ENCODE results near the gene MOGAT2. TPM values are rescaled to one million over a fixed set of nuclear protein-coding genes. Genes with fewer than 3 reads are reported as not detected.

MOGAT2 gene
- total RNA-seq, 1 donor from 2014 or later = 0.52 TPM

DNA sequence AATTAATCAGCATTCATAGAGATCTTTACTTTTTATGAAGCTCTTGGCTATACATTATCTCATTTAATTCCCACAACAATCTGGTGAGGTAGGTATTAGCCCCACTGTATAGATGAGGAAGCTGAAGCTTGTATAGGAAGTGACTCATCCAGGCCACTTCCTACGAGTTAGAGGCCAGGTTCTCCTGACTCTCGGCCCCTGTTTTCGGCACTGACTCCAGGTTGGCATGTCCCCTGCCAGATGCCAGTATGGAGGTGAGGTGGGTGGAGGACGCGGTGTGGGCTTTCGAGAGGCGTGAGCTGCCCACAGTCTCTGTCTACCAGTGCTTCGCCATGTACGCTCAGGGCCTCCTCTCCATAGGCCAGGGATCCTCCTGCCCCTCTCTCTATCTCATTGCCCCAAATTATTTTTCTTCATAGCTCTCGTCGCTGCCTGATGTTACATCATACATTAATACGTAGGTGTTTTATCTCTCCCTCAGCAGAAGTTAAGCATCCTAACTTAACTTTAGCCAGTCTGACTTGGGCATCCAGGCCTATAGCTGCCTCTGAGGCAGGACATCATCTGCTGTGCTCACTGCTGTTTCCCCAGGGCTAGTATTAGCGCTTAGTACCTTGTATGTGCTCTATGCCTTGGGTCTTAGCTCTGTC, 59.9 kb downstream of the MOGAT2 start:
- Histone ChIP-seq H3K4me1 (ENCODE audit: control insufficient read depth in 3 of 3, insufficient read depth in 3 of 3, low read length in 3 of 3) (no peaks in the 10 kb centered on the region), H3K9me3 (ENCODE audit: control insufficient read depth in 3 of 3, low read length in 3 of 3) (no peaks in the 10 kb centered on the region), H3K9ac (ENCODE audit: low read depth in 1 of 3, low read length in 3 of 3) (no peak overlapping the region), H3K27me3 (ENCODE audit: control insufficient read depth in 3 of 3, insufficient read depth in 3 of 3, low read length in 3 of 3) (no peaks in the 10 kb centered on the region), H3K27ac (ENCODE audit: low read depth, low read length) (no peak overlapping the region), H3K4me3 (ENCODE audit: low read length in 3 of 3) (no peak overlapping the region), H3K36me3 (ENCODE audit: control insufficient read depth in 3 of 3, insufficient read depth in 3 of 3, low read length in 3 of 3) (no peaks in the 10 kb centered on the region)

DNA sequence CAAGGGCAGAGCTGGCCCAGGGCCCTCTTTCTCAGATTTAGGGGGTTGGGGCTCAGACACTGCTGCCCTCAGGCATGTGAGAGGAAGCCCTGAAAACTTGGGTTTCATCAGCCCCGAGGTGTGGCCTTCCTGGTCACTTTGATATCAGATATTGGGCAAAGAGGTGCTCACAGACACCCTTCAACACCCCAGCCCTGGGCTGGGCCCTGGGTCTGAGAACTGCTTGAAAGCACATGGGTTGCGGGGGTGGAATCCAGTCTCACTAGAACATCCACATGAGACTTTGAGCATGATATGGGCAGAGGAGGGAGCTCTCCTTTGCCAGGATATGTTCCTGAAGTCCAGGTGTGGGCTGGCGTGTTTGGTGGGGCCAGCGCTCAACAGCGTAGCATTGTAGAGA, 61.3 kb downstream of the MOGAT2 start:
- Histone ChIP-seq H3K4me3 (ENCODE audit: low read length in 3 of 3) (no peak overlapping the region), H3K27me3 (ENCODE audit: control insufficient read depth in 3 of 3, insufficient read depth in 3 of 3, low read length in 3 of 3) (no peaks in the 10 kb centered on the region), H3K9ac (ENCODE audit: low read depth in 1 of 3, low read length in 3 of 3) (no peak overlapping the region), H3K4me1 (ENCODE audit: control insufficient read depth in 3 of 3, insufficient read depth in 3 of 3, low read length in 3 of 3) (no peaks in the 10 kb centered on the region), H3K27ac (ENCODE audit: low read depth, low read length) (no peak overlapping the region), H3K9me3 (ENCODE audit: control insufficient read depth in 3 of 3, low read length in 3 of 3) (no peaks in the 10 kb centered on the region), H3K36me3 (ENCODE audit: control insufficient read depth in 3 of 3, insufficient read depth in 3 of 3, low read length in 3 of 3) (no peaks in the 10 kb centered on the region)

DNA sequence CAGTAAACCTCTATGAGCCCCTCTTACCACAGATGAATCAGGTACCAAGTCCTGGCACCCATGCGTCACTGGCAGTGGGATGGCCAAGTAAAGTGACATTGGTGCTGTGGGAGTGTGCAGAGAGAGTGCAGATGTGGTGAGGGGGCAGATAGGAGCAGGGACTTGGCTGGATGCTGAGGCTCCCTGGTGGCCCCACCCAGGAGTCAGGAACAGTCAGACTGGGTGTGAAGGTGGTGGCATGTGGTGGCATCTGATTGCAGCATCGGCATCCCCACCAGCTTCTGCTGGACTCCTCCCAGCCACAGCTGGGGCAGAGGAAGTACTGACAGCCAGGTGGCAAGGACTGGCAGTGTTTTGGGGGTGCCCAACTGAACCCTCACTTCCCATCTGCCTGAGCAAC, 62.3 kb downstream of the MOGAT2 start:
- Histone ChIP-seq H3K4me1 (ENCODE audit: control insufficient read depth in 3 of 3, insufficient read depth in 3 of 3, low read length in 3 of 3) (no peaks in the 10 kb centered on the region), H3K9me3 (ENCODE audit: control insufficient read depth in 3 of 3, low read length in 3 of 3) (no peaks in the 10 kb centered on the region), H3K9ac (ENCODE audit: low read depth in 1 of 3, low read length in 3 of 3) (no peak overlapping the region), H3K36me3 (ENCODE audit: control insufficient read depth in 3 of 3, insufficient read depth in 3 of 3, low read length in 3 of 3) (no peaks in the 10 kb centered on the region), H3K27ac (ENCODE audit: low read depth, low read length) (no peak overlapping the region), H3K27me3 (ENCODE audit: control insufficient read depth in 3 of 3, insufficient read depth in 3 of 3, low read length in 3 of 3) (no peaks in the 10 kb centered on the region), H3K4me3 (ENCODE audit: low read length in 3 of 3) (no peak overlapping the region)

DNA sequence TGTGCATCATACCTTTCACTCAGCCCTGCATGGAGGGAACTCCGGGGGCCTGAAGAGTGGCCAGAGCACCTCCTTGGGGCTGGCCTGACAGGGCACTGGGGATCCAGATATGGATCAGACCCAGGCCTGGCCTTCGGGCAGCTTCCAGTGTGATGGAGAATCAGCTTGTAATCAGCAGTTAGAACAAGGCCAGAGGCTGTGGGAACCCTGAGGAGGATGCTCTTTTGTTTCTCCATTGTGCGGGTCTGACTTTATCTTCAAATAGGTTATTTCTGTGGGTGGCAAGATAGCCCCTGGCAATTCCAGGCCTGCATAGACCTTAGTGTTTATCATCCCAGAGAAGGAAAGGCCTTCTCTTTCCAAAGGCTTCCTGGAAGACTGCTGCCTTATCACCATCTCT, 63.2 kb downstream of the MOGAT2 start:
- Histone ChIP-seq H3K4me3 (ENCODE audit: low read length in 3 of 3) (no peak overlapping the region), H3K4me1 (ENCODE audit: control insufficient read depth in 3 of 3, insufficient read depth in 3 of 3, low read length in 3 of 3) (no peaks in the 10 kb centered on the region), H3K9me3 (ENCODE audit: control insufficient read depth in 3 of 3, low read length in 3 of 3) (no peaks in the 10 kb centered on the region), H3K9ac (ENCODE audit: low read depth in 1 of 3, low read length in 3 of 3) (no peak overlapping the region), H3K36me3 (ENCODE audit: control insufficient read depth in 3 of 3, insufficient read depth in 3 of 3, low read length in 3 of 3) (no peaks in the 10 kb centered on the region), H3K27me3 (ENCODE audit: control insufficient read depth in 3 of 3, insufficient read depth in 3 of 3, low read length in 3 of 3) (no peaks in the 10 kb centered on the region), H3K27ac (ENCODE audit: low read depth, low read length) (no peak overlapping the region)

DNA sequence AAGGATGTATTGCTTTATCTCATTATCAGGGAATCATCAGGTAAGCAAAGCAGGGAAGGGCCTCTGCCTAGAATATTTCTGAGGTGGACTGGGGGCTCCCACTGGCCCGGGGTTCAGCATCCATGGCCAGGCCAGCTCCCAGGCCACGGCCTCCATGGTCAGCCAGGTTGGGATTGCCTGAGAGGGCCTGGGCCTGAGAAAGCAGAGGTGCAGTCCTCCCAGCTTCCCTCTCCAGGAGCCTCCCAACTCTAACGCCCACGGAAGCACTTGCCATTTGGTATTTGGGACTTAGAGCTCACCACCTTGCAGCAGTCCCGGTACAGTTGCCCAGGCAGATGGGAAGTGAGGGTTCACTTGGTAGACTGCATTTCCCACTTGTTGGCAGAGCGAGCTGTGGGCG, 63.7 kb downstream of the MOGAT2 start:
- Histone ChIP-seq H3K9me3 (ENCODE audit: control insufficient read depth in 3 of 3, low read length in 3 of 3) (no peaks in the 10 kb centered on the region), H3K36me3 (ENCODE audit: control insufficient read depth in 3 of 3, insufficient read depth in 3 of 3, low read length in 3 of 3) (no peaks in the 10 kb centered on the region), H3K27me3 (ENCODE audit: control insufficient read depth in 3 of 3, insufficient read depth in 3 of 3, low read length in 3 of 3) (no peaks in the 10 kb centered on the region), H3K4me3 (ENCODE audit: low read length in 3 of 3) (no peak overlapping the region), H3K4me1 (ENCODE audit: control insufficient read depth in 3 of 3, insufficient read depth in 3 of 3, low read length in 3 of 3) (no peaks in the 10 kb centered on the region), H3K9ac (ENCODE audit: low read depth in 1 of 3, low read length in 3 of 3) (no peak overlapping the region), H3K27ac (ENCODE audit: low read depth, low read length) (no peak overlapping the region)

DNA sequence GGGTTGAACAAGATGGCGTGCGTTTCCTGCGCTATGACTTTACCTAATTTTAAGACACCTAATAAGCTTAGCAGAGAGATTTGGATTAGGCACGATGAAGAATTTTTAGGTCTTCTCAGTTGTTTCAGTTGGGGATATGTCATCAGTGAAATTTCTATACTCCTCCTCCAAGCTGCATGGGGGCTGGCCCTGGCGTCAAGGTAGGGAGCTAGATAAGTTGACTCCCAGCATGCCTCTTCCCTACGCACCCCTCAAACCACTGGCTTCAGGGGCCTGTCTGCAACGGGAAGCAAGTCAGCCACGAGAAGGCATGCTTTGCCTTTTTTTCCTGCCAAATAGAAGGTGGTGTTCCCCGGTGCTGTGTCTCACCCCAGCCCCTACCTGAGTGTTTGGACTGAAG, 64.2 kb downstream of the MOGAT2 start:
- no peak overlapping the region for H3K9ac ChIP-seq (ENCODE audit: low read depth in 1 of 3, low read length in 3 of 3)
- no peaks in the 10 kb centered on the region for H3K27me3 ChIP-seq (ENCODE audit: control insufficient read depth in 3 of 3, insufficient read depth in 3 of 3, low read length in 3 of 3)
- no peak overlapping the region for H3K4me3 ChIP-seq (ENCODE audit: low read length in 3 of 3)
- H3K4me1 ChIP-seq (ENCODE audit: control insufficient read depth in 3 of 3, insufficient read depth in 3 of 3, low read length in 3 of 3) = no peaks in the 10 kb centered on the region
- no peaks in the 10 kb centered on the region for H3K36me3 ChIP-seq (ENCODE audit: control insufficient read depth in 3 of 3, insufficient read depth in 3 of 3, low read length in 3 of 3)
- no peaks in the 10 kb centered on the region for H3K9me3 ChIP-seq (ENCODE audit: control insufficient read depth in 3 of 3, low read length in 3 of 3)
- no peak overlapping the region for H3K27ac ChIP-seq (ENCODE audit: low read depth, low read length)

Small RNA genes within 50 kb of the gene (small RNA-seq; reads per million reads assigned to genes)
- not detected for gene RN7SL786P

Other genes starting within 250 kb of the MOGAT2 start
- gene GDPD5, start 191.9 kb upstream of the MOGAT2 start, total RNA-seq = 7.8 TPM
- 237 TPM for gene SERPINH1, start 155.6 kb upstream of the MOGAT2 start, total RNA-seq
- 2.1 TPM for gene MAP6, start 48.8 kb upstream of the MOGAT2 start, total RNA-seq
- 19.3 TPM for gene DGAT2, start 50.9 kb downstream of the MOGAT2 start, total RNA-seq
- 14.1 TPM for gene UVRAG, start 97.4 kb downstream of the MOGAT2 start, total RNA-seq